ENCODE measurements around the gene VPS4B.

The VPS4B gene

GRCh38 chr18:63431180-63431579 lies 8.9 kb upstream of the VPS4B start:
- FAIRE-seq (no peak), DNase-seq (ENCODE audit: low spot score) (no peak)

DNA sequence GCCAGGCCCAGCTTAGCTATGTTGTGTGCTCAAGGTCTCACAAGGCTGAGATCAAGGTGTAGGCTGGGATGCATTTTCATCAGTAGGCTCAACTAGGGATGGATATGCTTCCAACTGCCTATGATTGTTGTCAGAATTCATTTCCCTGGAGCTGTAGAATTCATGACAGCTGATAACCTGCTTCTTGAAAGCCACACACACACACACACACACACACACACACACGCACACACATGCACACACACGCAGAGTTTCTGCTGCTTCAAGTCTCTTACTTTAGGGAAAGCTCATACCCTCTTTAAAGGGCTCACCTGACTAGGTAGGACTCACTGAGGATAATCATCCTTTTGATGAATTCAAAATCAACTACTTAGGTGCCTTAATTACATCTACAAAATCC lies 8.2 kb upstream of the VPS4B start:
- FAIRE-seq = no peak

DNA sequence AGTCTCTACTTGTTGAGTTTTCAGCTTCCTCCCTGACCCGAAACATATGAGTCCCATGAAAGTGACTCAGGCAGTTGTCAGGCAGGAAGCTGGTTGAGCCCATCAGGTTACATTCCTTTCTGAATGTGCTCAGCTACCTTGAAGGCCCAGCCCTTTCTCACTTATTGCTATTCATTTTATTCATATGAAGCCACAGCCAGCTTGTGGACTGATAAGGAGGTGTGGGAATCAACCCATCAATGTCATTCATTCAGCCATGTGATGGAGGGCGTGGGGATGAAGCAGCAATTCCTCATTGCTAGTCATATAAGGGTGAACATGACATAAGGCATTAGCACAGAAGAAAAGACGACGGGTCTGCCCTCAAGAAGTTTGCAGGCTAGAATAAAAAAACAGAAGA lies 5.3 kb upstream of the VPS4B start:
- DNase-seq (ENCODE audit: low spot score) (peak; percentile 17), FAIRE-seq (no peak)

More for the DNA sequence above, 8.2 kb upstream of the VPS4B start:
- DNase-seq (ENCODE audit: low spot score) = no peak

GRCh38 chr18:63422864-63423304 lies 608 bp upstream of the VPS4B start:
- FAIRE-seq (no peak), DNase-seq (ENCODE audit: low spot score) (no peak)

- FAIRE-seq (no peak), DNase-seq (ENCODE audit: low spot score) (no peak)
These were observed 762 bp downstream of the VPS4B start for GRCh38 chr18:63421514-63421913.

DNA sequence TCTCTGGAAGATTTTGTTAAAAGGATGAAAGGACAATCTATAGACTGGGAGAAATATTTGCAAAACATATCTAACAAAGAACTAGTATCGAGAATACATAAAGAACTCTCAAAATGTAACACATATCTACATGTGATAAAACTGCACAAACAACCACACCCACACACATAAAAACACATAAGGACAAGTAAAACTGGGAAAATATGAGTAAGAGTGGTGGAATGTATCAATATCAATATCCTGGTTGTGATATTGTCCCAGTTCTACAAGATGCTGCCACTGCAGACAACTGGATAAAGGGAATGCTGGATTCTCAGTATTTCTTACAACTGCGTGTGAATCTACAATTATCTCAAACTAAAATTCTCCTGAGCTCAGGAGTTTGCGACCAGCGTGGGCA lies 9.3 kb downstream of the VPS4B start:
- DNase-seq (ENCODE audit: low spot score) (no peak), FAIRE-seq (no peak)

- DNase-seq (ENCODE audit: low spot score) = no peak
These were observed 11.5 kb downstream of the VPS4B start for GRCh38 chr18:63410792-63411191.

DNA sequence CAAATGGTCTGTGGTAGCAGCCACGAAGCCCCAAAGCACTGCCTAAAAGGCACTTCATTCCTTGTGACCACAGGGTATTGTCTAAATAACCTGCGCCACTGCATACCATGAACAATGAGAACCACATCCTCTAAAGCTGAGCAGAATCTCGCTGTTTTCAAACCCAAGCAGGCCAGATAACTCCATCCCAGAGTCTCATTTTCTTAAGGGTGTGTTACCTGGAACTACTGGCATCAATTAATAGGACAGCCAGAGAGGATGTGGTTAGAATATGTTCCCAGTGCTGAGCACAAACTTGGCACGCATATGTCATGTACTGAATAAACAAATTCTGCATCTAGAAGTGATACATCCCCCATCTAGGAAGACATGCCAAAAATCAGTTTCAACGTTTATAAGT lies 13.0 kb downstream of the VPS4B start:
- FAIRE-seq = no peak

More at GRCh38 chr18:63410792-63411191, 11.5 kb downstream of the VPS4B start:
- FAIRE-seq = no peak

DNA sequence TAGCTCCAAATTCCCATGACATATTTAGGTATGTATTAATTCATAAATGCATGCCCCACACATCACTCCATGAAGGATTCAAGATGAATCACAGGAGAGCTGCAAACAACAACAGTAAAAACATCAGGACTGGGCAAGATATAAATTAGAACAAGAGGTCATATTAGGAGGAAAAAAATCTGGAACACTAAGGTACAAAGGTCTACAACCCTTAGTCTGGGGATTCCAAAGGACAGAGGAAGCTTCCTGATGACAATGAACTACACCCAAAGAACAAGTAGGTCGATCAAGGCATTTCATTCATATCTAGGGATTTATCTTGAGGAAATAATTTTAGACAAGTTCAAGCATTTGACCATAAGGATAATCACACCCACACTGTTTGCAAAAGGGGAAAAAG lies 14.5 kb downstream of the VPS4B start:
- DNase-seq (ENCODE audit: low spot score) (no peak), FAIRE-seq (no peak)

More for the DNA sequence above, 13.0 kb downstream of the VPS4B start:
- DNase-seq (ENCODE audit: low spot score) = no peak

DNA sequence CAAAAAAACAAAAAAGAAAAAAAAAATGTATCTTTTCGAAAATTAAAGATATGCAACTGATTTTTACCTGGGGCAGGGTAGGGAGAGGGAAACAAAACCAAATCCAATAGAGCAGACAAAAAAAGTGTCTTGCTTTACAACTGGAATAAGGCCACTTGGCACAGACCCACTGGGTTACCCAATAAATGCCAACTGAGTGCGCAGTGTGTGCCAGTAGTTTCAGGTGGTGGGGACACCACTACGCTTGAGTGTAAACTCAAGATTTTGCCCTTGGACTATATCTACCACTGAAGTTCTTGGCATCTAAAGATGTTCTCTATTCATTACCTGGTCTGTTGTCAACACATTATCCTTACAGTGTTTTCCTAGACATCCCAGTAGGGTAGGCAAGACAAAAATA lies 16.3 kb downstream of the VPS4B start:
- FAIRE-seq (no peak), DNase-seq (ENCODE audit: low spot score) (no peak)

DNA sequence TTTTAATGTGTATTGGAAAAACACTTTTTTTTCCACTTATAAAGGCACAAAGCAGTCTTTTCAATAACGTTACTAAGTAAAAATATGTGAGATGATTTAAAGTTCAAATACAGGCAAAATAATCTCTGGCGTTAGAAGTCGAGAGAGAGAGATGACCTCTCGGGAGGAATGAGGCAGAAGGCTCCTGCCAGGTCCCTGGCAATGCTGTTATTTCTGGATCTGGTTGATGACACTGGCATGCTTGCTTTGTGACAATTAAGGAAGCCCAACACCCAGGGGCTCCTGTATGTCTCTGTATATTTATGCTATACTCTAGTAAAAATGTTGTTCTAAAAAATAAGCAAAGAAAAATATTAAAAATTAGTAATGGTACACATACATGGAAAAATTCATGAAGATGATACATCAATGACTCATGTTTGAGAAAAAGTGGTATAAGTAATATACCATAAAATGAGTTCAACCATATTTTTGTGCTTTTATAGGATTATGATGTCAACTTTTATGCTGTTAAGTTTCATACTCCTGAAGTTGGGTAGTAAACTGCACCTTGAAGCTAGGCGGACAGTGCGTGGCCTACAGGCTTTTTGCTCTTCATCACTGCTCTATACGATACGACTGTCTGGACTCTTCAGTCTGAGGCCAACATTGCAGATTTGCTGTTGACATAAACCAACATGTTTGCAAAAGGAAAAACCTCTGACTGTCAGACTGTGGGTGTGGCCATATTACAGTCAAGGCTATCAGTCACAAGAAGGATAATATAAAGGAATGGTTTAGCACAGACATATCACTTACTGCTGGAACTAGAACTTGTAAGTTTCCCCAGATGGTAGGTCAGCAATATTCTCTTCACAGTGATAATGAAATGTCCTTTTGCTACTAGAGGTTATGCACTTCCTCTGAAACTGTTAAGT lies 19.8 kb downstream of the VPS4B start:
- no peak for DNase-seq (ENCODE audit: low spot score)
- FAIRE-seq = no peak

DNA sequence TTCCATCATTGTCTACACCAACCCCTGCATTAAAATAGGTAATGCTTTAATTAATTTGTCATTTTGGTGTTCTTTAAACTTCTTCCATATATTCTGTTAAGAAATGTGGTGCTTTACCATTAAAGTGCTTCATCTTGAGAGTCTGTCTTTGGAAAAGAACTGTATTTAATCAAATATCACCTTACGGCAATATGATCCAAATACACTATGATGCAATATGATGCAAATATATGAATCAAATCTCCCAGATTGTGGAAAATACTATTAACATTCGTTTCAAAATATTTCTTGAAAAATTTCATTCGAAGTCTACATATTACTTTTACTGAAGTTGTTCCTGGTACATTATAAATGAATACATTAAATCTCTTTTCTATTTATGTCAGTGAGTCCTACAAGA lies 23.0 kb downstream of the VPS4B start:
- FAIRE-seq (no peak), DNase-seq (ENCODE audit: low spot score) (no peak)

- DNase-seq (ENCODE audit: low spot score) (no peak), FAIRE-seq (no peak)
These were observed 24.9 kb downstream of the VPS4B start for GRCh38 chr18:63397349-63397748.

DNA sequence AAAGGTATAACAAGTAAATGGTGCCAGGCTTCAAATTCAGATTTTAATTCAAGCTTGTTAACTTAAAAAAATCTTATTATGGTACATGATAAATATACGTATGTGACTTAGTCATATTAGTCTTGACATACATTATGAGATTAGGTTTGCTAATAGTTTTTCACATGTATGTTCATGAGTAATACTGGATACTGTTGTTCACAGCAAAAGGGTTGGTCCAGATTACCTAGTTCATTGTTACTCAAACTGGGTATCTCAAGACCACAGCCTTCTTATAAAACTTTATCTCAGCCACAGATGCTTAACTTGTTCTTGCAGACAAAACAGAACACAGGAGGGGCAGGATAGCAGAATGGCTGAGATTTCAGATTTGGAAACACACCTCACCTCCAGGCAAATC lies 26.8 kb downstream of the VPS4B start:
- no peak for DNase-seq (ENCODE audit: low spot score)
- FAIRE-seq = no peak

DNA sequence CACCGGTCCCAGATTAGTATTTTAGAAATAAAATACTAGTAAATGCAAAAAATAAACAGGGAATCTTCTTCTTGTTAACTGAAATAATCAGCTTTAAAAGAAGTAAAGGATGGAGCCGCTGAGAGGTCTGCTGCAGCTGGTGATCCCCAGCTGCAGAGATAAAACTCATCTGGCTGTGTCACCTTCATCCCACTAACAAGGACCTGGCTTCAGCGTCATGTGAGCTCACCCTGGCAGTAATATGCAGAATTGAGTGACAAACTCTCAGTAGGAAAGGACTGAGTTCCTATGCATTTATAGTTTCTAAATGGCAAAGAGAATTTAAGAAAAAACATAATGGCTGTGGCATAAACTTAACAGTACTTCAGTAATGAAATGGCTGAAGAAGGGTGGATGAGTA lies 27.3 kb downstream of the VPS4B start:
- no peak for FAIRE-seq
- no peak for DNase-seq (ENCODE audit: low spot score)

- no peak for DNase-seq (ENCODE audit: low spot score)
These were observed 34.4 kb downstream of the VPS4B start for GRCh38 chr18:63387861-63388260.

GRCh38 chr18:63382843-63383242 lies 39.4 kb downstream of the VPS4B start:
- DNase-seq (ENCODE audit: low spot score) = no peak
- no peak for FAIRE-seq

More at GRCh38 chr18:63387861-63388260, 34.4 kb downstream of the VPS4B start:
- no peak for FAIRE-seq

DNA sequence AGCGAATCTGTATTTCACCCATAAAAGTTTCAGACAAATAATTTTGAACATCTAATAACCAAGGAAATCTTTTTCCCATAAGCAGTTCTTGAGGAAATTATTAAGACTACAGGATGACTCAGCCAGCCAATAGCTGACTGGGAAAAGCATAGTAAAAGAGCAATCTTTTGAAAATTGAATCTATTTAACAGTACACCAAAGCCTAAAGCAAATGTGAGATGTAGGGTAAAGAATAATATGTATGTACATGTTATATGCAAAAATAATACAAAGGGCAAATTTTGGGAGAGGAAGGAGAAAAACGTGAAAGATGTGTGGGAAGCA lies 42.7 kb downstream of the VPS4B start:
- no peak for DNase-seq (ENCODE audit: low spot score)
- FAIRE-seq = no peak

DNA sequence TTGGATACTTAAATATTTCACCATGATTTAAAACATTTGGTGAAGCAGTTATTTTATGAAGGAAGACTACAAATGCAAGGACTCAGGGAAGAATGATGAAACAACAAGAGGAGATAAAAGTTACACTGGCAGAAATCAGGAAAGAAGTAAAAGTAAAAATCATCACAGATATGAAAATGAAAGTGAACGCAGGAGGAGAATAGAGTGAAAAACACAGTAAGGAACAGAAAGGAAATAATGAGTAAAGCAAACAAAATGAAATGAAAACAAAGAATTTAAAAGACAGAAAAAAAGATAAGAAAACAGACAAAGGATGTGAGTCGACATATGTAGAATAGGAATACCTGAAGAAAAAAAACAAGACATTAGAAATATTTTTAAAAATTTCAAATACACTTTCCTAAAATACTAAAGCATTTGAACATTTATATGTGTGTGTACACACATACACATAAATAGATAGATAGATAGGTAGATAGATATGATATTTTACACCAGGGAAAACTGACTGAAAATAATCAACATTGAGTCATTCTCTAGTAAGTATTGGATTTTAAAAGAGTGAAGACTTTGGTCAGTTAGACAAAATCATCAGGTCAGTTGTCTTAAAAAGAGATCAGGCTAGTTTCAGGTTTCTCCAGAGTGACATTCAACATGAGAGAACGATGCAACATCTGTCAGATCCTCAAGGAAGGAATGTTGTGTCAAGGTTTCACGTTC lies 43.2 kb downstream of the VPS4B start:
- no peak for FAIRE-seq
- DNase-seq (ENCODE audit: low spot score) = no peak

GRCh38 chr18:63377275-63377980 lies 44.8 kb downstream of the VPS4B start:
- FAIRE-seq (no peak), DNase-seq (ENCODE audit: low spot score) (no peak)

- DNase-seq (ENCODE audit: low spot score) (no peak), FAIRE-seq (no peak)
These were observed 45.7 kb downstream of the VPS4B start for GRCh38 chr18:63376538-63376937.

DNA sequence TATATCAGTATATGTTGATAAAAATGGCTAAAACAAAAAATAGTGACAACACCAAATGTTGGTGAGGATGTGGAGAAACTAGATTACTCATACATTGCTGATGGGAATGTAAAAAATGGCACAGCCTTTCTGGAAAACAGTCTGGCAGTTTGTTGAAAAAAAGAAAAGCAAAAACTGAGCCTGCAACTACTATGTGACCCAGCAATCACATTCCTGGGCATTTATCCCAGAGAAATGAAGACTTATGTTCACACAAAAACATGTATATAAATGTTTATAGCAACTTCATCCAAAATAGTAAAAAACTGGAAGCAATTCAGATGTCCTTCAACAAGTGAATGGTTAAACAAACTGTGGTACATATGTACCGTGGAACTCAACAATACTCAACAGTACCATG lies 47.7 kb downstream of the VPS4B start:
- DNase-seq (ENCODE audit: low spot score) (no peak), FAIRE-seq (no peak)

Measured in urothelium cell line (cell line).